ENCODE data around the gene RIPPLY3. TPM values are rescaled to one million over a fixed set of nuclear protein-coding genes. Genes with fewer than 3 reads are reported as not detected.
"Not testable (repeated sequence)": the region's sequence is repeated elsewhere in the genome, so short reads cannot be mapped to it uniquely, and the experiment has no call there.

The RIPPLY3 gene
- total RNA-seq, 1 donor from 2014 or later = not detected

- no peaks in the 10 kb centered on the region for H3K9me3 ChIP-seq
- intact Hi-C loops (cut with DNase I) = no loop called here
These were observed 37.3 kb downstream of the RIPPLY3 start for GRCh38 chr21:37043818-37044217.

DNA sequence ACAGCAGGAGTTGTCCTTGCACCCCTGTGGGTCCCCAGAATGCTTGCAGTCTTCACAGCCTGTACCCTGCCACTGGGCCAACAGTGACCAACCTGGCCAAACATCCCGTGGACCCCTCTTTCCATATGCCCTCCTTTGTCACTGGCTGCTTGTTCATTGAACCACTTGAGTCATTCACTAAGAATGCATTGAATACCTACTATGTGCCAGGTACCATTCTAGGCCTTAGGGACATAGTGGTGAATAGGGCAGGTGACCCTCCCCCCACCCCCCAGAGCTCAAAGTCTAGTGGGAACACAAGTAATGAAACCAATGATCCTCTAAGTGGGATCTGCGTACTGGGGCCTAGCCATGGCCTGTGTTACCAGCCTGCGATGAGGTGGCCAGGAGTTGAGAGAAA lies 38.1 kb downstream of the RIPPLY3 start:
- no peak overlapping the region for H3K27ac ChIP-seq
- no peak for DNase-seq (ENCODE audit: low spot score in 2 of 2)
- intact Hi-C loops (cut with DNase I) = no loop called here
- H3K27me3 ChIP-seq = no peaks in the 10 kb centered on the region
- H3K36me3 ChIP-seq = no peaks in the 10 kb centered on the region
- TF ChIP-seq CTCF (IDR thresholded peaks at IDR 0.05) = no peak
- no peaks in the 10 kb centered on the region for H3K9me3 ChIP-seq
- H3K4me3 ChIP-seq = no peak overlapping the region
- H3K4me1 ChIP-seq = no peaks in the 10 kb centered on the region

More at GRCh38 chr21:37043818-37044217, 37.3 kb downstream of the RIPPLY3 start:
- Histone ChIP-seq H3K27me3 (no peaks in the 10 kb centered on the region), H3K27ac (no peak overlapping the region), H3K4me3 (no peak overlapping the region), H3K4me1 (no peaks in the 10 kb centered on the region), H3K36me3 (no peaks in the 10 kb centered on the region)
- no peak for DNase-seq (ENCODE audit: low spot score in 2 of 2)
- no peak for TF ChIP-seq CTCF (IDR thresholded peaks at IDR 0.05)

GRCh38 chr21:37045149-37045548 lies 38.6 kb downstream of the RIPPLY3 start:
- TF ChIP-seq CTCF (IDR thresholded peaks at IDR 0.05) = no peak

GRCh38 chr21:37045556-37045955 lies 39.1 kb downstream of the RIPPLY3 start:
- no peaks in the 10 kb centered on the region for H3K9me3 ChIP-seq
- no peak overlapping the region for H3K27ac ChIP-seq
- DNase-seq (ENCODE audit: low spot score in 2 of 2) = no peak
- no peaks in the 10 kb centered on the region for H3K27me3 ChIP-seq
- H3K36me3 ChIP-seq = no peaks in the 10 kb centered on the region
- no peaks in the 10 kb centered on the region for H3K4me1 ChIP-seq
- H3K4me3 ChIP-seq = no peak overlapping the region
- TF ChIP-seq CTCF (IDR thresholded peaks at IDR 0.05) = no peak
- intact Hi-C loops (cut with DNase I) = no loop called here

More at GRCh38 chr21:37045149-37045548, 38.6 kb downstream of the RIPPLY3 start:
- H3K4me1 ChIP-seq = no peaks in the 10 kb centered on the region
- H3K9me3 ChIP-seq = no peaks in the 10 kb centered on the region
- no peak overlapping the region for H3K27ac ChIP-seq
- intact Hi-C loops (cut with DNase I) = no loop called here
- no peaks in the 10 kb centered on the region for H3K36me3 ChIP-seq
- no peak for DNase-seq (ENCODE audit: low spot score in 2 of 2)
- no peak overlapping the region for H3K4me3 ChIP-seq
- H3K27me3 ChIP-seq = no peaks in the 10 kb centered on the region

DNA sequence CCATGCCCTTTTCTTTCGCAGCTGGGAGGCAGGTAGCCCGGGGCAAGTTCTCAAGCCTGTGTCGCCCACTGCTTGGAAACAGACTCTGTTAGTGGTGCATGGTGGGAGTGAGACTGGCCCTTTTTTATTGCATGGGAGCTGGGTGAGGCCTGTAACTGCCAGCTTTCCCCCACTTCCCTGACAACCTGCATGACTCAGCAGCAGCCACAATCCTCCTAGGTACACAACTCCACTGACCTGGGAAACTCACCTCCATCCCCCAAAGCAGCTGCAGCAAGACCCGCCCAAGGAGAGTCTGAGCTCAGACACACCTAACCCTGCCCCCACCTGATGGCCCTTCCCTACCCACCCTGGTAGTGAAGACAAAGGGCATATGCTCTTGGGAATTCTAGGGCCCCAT lies 40.6 kb downstream of the RIPPLY3 start:
- no peak for TF ChIP-seq CTCF (IDR thresholded peaks at IDR 0.05)
- Histone ChIP-seq H3K4me1 (no peaks in the 10 kb centered on the region), H3K27ac (no peak overlapping the region), H3K4me3 (no peak overlapping the region), H3K27me3 (no peaks in the 10 kb centered on the region), H3K9me3 (no peaks in the 10 kb centered on the region), H3K36me3 (no peaks in the 10 kb centered on the region)
- no peak for DNase-seq (ENCODE audit: low spot score in 2 of 2)
- intact Hi-C loops (cut with DNase I) = no loop called here

DNA sequence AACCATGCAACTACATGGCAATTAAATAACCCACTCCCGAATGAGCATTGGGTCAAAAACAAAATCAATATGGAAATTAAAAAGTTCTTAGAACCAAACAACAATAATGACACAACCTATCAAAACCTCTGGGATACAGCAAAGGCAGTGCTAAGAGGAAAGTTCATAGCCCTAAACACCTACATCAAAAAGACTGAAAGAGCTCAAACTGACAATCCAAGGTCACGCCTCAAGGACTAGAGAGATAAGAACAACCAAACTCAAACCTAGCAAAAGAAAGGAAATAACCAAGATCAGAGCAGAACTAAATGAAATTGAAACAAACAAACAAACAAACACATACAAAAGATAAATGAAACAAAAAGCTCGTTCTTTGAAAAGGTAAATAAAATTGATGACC lies 43.2 kb downstream of the RIPPLY3 start:
- H3K27ac ChIP-seq; H3K27me3 ChIP-seq; H3K9me3 ChIP-seq; H3K36me3 ChIP-seq; H3K4me3 ChIP-seq; DNase-seq (ENCODE audit: low spot score in 2 of 2); intact Hi-C loops (cut with DNase I); H3K4me1 ChIP-seq: not testable (repeated sequence)

Measured in ascending aorta (tissue), 2 donors.